SK-N-SH (cell line): ENCODE measurements around the gene SLC27A4. TPM values are rescaled to one million over a fixed set of nuclear protein-coding genes. Genes with fewer than 3 reads are reported as not detected.

Experiments used
- CTCF ChIA-PET: fragments of 300-600, 350-600 bp; formaldehyde crosslinking; extraction: SDS; loops from one replicate; lab custom pipeline; 2021; lab: Yijun Ruan, JAX
- POLR2A ChIA-PET: fragments of 350-600 bp; sonication (Branson Sonifier 250); formaldehyde crosslinking; extraction: SDS; loops from one replicate; lab custom pipeline; 2020; ENCODE audit warnings: antibody characterized with exemption, inconsistent platforms; lab: Yijun Ruan, JAX
- DNase-seq: peaks from one replicate; pipeline ENCODE4 v3.0.0; 2012
- H2AFZ ChIP-seq: fragments of 200-600 bp; sonication (generic); 2 replicates; pipeline ENCODE4 v1.8.1; 2016; ENCODE audit warnings: antibody characterized with exemption, mild to moderate bottlenecking, low read depth
- H3F3A ChIP-seq: fragments of 200-600 bp; sonication (generic); replicated peaks from 2 replicates; pipeline ENCODE3; 2016; ENCODE audit warnings: antibody characterized with exemption, mild to moderate bottlenecking; ENCODE audit not compliant: insufficient read depth
- H3K27ac ChIP-seq, 2 experiments: fragments of 200-500 bp in 1 of 2; fragments of 200-600 bp in 1 of 2; sonication (Bioruptor generic) in 1 of 2; sonication (generic), shearing (Covaris generic) in 1 of 2; 2 replicates each; pipeline versions ENCODE4 v1.5.1 to v1.6.1; 2014 to 2016; ENCODE audit warnings: low read depth in 2 of 2, inconsistent platforms in 1 of 2, low read length in 1 of 2, mild to moderate bottlenecking in 1 of 2, mixed read lengths in 1 of 2
- H3K27me3 ChIP-seq: fragments of 200-600 bp; sonication (generic), shearing (Covaris generic); 2 replicates; pipeline ENCODE4 v1.6.1; 2016; ENCODE audit warnings: mixed run types; ENCODE audit not compliant: insufficient read depth
- H3K36me3 ChIP-seq, 2 experiments: fragments of 200-500 bp in 1 of 2; fragments of 200-600 bp in 1 of 2; sonication (Bioruptor generic) in 1 of 2; sonication (generic) in 1 of 2; replicated peaks in 1 of 2; 2 replicates each; pipeline versions ENCODE3 to v1.5.1; 2014 to 2016; ENCODE audit warnings: low read length in 1 of 2, mild to moderate bottlenecking in 1 of 2; ENCODE audit not compliant: insufficient read depth in 2 of 2, control insufficient read depth in 1 of 2
- H3K4me1 ChIP-seq, 2 experiments: fragments of 200-500 bp in 1 of 2; fragments of 200-600 bp in 1 of 2; sonication (Bioruptor generic) in 1 of 2; sonication (generic), shearing (Covaris generic) in 1 of 2; 2 replicates each; pipeline versions ENCODE4 v1.5.1 to v1.6.1; 2014 to 2016; ENCODE audit warnings: low read depth in 1 of 2, low read length in 1 of 2, mixed run types in 1 of 2; ENCODE audit not compliant: insufficient read depth in 2 of 2, control insufficient read depth in 1 of 2
- H3K4me2 ChIP-seq: fragments of 200-600 bp; sonication (generic), shearing (Covaris generic); 2 replicates; pipeline ENCODE4 v1.6.1; 2017; ENCODE audit warnings: mixed run types
- H3K4me3 ChIP-seq, 2 experiments: fragments of 200-500 bp in 1 of 2; fragments of 200-600 bp in 1 of 2; sonication (Bioruptor generic) in 1 of 2; sonication (generic), shearing (Covaris generic) in 1 of 2; 2 replicates each; pipeline versions ENCODE4 v1.5.1 to v1.8.1; 2014 to 2016; ENCODE audit warnings: low read depth in 2 of 2, inconsistent platforms in 1 of 2, low read length in 1 of 2, mild to moderate bottlenecking in 1 of 2, mixed read lengths in 1 of 2, moderate library complexity in 1 of 2
- H3K79me2 ChIP-seq: fragments of 200-600 bp; sonication (generic); 2 replicates; pipeline ENCODE4 v1.8.1; 2017; ENCODE audit warnings: mild to moderate bottlenecking; ENCODE audit not compliant: insufficient read depth
- H3K9ac ChIP-seq: fragments of 200-600 bp; sonication (generic); 2 replicates; pipeline ENCODE4 v1.6.1; 2017; ENCODE audit warnings: mixed run types
- H3K9me2 ChIP-seq: fragments of 200-600 bp; sonication (generic); 2 replicates; pipeline ENCODE4 v1.6.1; 2017; ENCODE audit warnings: mixed run types
- H3K9me3 ChIP-seq: fragments of 200-600 bp; sonication (generic); 2 replicates; pipeline ENCODE4 v1.6.1; 2017; ENCODE audit warnings: mixed run types, mild to moderate bottlenecking, moderate library complexity
- H4K20me1 ChIP-seq: fragments of 200-600 bp; sonication (generic); 2 replicates; pipeline ENCODE4 v1.6.1; 2017; ENCODE audit warnings: mild to moderate bottlenecking, mixed run types; ENCODE audit not compliant: insufficient read depth
- CHD2 ChIP-seq: fragments of 150-350 bp; IDR thresholded peaks from 2 replicates; pipeline ENCODE4 v1.6.1; 2018; ENCODE audit warnings: low read length; ENCODE audit not compliant: partially characterized antibody
- EP300 ChIP-seq, 2 experiments: IDR thresholded peaks; 2 replicates each; pipeline versions ENCODE4 v1.4.0 to v1.6.1; 2012; ENCODE audit warnings: borderline replicate concordance in 1 of 2, low read depth in 1 of 2, low read length in 1 of 2
- EZH2phosphoT487 ChIP-seq: fragments of 200-600 bp; sonication (generic); IDR thresholded peaks from 2 replicates; pipeline ENCODE4 v1.6.1; 2017; ENCODE audit warnings: low read depth, mixed run types, mild to moderate bottlenecking, antibody characterized with exemption, moderate library complexity, borderline replicate concordance
- FOSL2 ChIP-seq: IDR thresholded peaks from 2 replicates; pipeline ENCODE4 v1.4.0; 2012; ENCODE audit warnings: low read depth, mild to moderate bottlenecking, moderate library complexity, borderline replicate concordance
- FOXJ3 ChIP-seq: sonication (generic); formaldehyde crosslinking; IDR thresholded peaks from 2 replicates; pipeline ENCODE4 v1.5.1; 2020; ENCODE audit warnings: mild to moderate bottlenecking, missing genetic modification reagents
- FOXM1 ChIP-seq: IDR thresholded peaks from 2 replicates; pipeline ENCODE4 v1.4.0; 2012; ENCODE audit warnings: low read depth, mild to moderate bottlenecking
- GABPA ChIP-seq: IDR thresholded peaks from 2 replicates; pipeline ENCODE4 v1.4.0; 2012; ENCODE audit warnings: low read depth, mild to moderate bottlenecking
- MEF2A ChIP-seq: IDR thresholded peaks from 2 replicates; pipeline ENCODE4 v1.4.0; 2012; ENCODE audit warnings: low read depth, borderline replicate concordance
- MXI1 ChIP-seq: IDR thresholded peaks from 2 replicates; pipeline ENCODE4 v1.6.1; 2012; ENCODE audit warnings: mild to moderate bottlenecking, low read depth, low read length, improper control_type of control experiment
- RAD21 ChIP-seq: IDR thresholded peaks from 2 replicates; pipeline ENCODE4 v1.6.1; 2012; ENCODE audit warnings: mild to moderate bottlenecking, low read length
- RCOR1 ChIP-seq: fragments of 150-350 bp; IDR thresholded peaks from 2 replicates; pipeline ENCODE4 v1.6.1; 2017; ENCODE audit warnings: antibody characterized with exemption, low read length
- TAF1 ChIP-seq: IDR thresholded peaks from 2 replicates; pipeline ENCODE4 v1.6.1; 2012; ENCODE audit warnings: low read depth, mild to moderate bottlenecking, low read length, moderate library complexity, borderline replicate concordance
- WGBS: methylation state at CpG from one replicate; pipeline ENCODE4 v1.1.6; 2017; ENCODE audit warnings: low lambda C conversion rate; 5-methylcytosine and 5-hydroxymethylcytosine counted together
- polyA plus RNA-seq, 3 experiments: library from polyadenylated mRNA; depleted of rRNA; stranded (reverse); fragments of >200 nt; gene quantifications; 2 replicates each; pipeline ENCODE4 v1.2.3, GENCODE V29; 2012
- TF ChIP-seq, protein P1 (sequence below): fragments of 150-350 bp; IDR thresholded peaks from 2 replicates; pipeline ENCODE4 v1.6.1; 2017; ENCODE audit warnings: antibody characterized with exemption, low read length, low read depth, borderline replicate concordance
- TF ChIP-seq, protein P2 (sequence below): IDR thresholded peaks from 2 replicates; pipeline ENCODE4 v1.4.0; 2012; ENCODE audit warnings: low read depth
- TF ChIP-seq, protein P3 (sequence below): IDR thresholded peaks from 2 replicates; pipeline ENCODE4 v1.4.0; 2012; ENCODE audit warnings: low read depth, borderline replicate concordance
- TF ChIP-seq, protein P4 (sequence below): fragments of 150-350 bp; IDR thresholded peaks from 2 replicates; pipeline ENCODE4 v1.6.1; 2016; ENCODE audit warnings: mild to moderate bottlenecking, low read depth, low read length
- TF ChIP-seq, protein P5 (sequence below): fragments of 200-600 bp; sonication (generic); IDR thresholded peaks from 2 replicates; pipeline ENCODE4 v1.6.1; 2017; ENCODE audit warnings: antibody characterized with exemption, mild to moderate bottlenecking, moderate library complexity

SLC27A4 gene
- polyA plus RNA-seq, 1 of the 3 experiments (the other 2 are of a cell fraction), result 24.1 TPM

DNA sequence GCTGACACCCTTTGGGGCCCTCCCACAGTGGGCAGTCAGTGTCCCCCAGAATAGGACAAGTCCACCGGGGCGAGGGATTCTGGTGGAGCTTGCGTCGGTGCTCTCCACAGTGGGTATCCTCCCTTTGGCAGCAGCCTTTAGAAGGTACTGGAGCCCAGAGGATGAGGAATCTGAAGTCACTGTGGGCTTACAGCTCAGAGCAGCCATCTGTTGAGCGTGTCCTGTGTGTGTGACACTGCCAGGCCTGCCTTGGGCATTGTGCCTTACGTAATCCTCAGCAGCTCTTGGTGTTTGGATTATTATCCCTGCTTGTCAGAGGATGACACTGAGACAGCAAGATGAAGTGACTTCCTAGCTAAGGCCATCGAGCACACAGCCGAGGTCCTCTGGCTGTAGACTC is 43.5 kb downstream of the SLC27A4 start:
- H3K9me2 ChIP-seq, result no peaks in the 10 kb centered on the region
- no peak overlapping the region for H3K4me3 ChIP-seq
- no peaks in the 10 kb centered on the region for H3K9me3 ChIP-seq
- no peak overlapping the region for H3K4me2 ChIP-seq
- ChIA-PET POLR2A (interaction anchor here (0.5 to 1.2 kb wide), 4 partner anchors 12 to 95 kb away, joined by 3 to 5 read pairs (median 3); partner anchors contain the start of genes CERCAM and URM1), CTCF (interaction anchor here (1.0 to 4.6 kb wide), 5 partner anchors 23 to 55 kb away, joined by 3 to 22 read pairs (median 4); partner anchors contain the start of gene CERCAM)
- peaks cover 0 to 12% of the 10 kb centered on the region in 2 experiments; a peak in 1 of 4 replicates for H3K4me1 ChIP-seq
- H3K27ac ChIP-seq, result no peak overlapping the region
- no peaks in the 10 kb centered on the region for H3F3A ChIP-seq
- DNase-seq, result no peak
- peaks cover 13% of the 10 kb centered on the region; the same call in 1 of the 2 replicates for H3K79me2 ChIP-seq
- H3K36me3 ChIP-seq, result peaks cover 11 to 51% of the 10 kb centered on the region in 2 experiments
- H2AFZ ChIP-seq, result no peak overlapping the region
- no peaks in the 10 kb centered on the region for H4K20me1 ChIP-seq
- WGBS, result 94% methylated on average over 4 of the region's 8 CpGs
- no peak for TF ChIP-seq EZH2phosphoT487
- TF ChIP-seq, protein P1, sequence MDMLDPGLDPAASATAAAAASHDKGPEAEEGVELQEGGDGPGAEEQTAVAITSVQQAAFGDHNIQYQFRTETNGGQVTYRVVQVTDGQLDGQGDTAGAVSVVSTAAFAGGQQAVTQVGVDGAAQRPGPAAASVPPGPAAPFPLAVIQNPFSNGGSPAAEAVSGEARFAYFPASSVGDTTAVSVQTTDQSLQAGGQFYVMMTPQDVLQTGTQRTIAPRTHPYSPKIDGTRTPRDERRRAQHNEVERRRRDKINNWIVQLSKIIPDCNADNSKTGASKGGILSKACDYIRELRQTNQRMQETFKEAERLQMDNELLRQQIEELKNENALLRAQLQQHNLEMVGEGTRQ, result no peak
- TF ChIP-seq RCOR1, result no peak
- no peak for TF ChIP-seq MXI1
- TF ChIP-seq FOXJ3, result no peak
- TF ChIP-seq EP300 (IDR thresholded peaks at IDR 0.05; ENCODE audit: borderline replicate concordance in 1 of 2, low read depth in 1 of 2, low read length in 1 of 2), result no peak
- TF ChIP-seq, protein P2, sequence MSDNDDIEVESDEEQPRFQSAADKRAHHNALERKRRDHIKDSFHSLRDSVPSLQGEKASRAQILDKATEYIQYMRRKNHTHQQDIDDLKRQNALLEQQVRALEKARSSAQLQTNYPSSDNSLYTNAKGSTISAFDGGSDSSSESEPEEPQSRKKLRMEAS, result no peak
- no peak for TF ChIP-seq TAF1
- TF ChIP-seq, protein P3, sequence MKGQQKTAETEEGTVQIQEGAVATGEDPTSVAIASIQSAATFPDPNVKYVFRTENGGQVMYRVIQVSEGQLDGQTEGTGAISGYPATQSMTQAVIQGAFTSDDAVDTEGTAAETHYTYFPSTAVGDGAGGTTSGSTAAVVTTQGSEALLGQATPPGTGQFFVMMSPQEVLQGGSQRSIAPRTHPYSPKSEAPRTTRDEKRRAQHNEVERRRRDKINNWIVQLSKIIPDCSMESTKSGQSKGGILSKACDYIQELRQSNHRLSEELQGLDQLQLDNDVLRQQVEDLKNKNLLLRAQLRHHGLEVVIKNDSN, result no peak
- no peak for TF ChIP-seq RAD21
- TF ChIP-seq FOXM1, result no peak
- TF ChIP-seq FOSL2, result no peak
- TF ChIP-seq GABPA, result no peak
- TF ChIP-seq, protein P4, sequence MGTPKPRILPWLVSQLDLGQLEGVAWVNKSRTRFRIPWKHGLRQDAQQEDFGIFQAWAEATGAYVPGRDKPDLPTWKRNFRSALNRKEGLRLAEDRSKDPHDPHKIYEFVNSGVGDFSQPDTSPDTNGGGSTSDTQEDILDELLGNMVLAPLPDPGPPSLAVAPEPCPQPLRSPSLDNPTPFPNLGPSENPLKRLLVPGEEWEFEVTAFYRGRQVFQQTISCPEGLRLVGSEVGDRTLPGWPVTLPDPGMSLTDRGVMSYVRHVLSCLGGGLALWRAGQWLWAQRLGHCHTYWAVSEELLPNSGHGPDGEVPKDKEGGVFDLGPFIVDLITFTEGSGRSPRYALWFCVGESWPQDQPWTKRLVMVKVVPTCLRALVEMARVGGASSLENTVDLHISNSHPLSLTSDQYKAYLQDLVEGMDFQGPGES, result no peak
- no peak for TF ChIP-seq CHD2
- TF ChIP-seq, protein P5, sequence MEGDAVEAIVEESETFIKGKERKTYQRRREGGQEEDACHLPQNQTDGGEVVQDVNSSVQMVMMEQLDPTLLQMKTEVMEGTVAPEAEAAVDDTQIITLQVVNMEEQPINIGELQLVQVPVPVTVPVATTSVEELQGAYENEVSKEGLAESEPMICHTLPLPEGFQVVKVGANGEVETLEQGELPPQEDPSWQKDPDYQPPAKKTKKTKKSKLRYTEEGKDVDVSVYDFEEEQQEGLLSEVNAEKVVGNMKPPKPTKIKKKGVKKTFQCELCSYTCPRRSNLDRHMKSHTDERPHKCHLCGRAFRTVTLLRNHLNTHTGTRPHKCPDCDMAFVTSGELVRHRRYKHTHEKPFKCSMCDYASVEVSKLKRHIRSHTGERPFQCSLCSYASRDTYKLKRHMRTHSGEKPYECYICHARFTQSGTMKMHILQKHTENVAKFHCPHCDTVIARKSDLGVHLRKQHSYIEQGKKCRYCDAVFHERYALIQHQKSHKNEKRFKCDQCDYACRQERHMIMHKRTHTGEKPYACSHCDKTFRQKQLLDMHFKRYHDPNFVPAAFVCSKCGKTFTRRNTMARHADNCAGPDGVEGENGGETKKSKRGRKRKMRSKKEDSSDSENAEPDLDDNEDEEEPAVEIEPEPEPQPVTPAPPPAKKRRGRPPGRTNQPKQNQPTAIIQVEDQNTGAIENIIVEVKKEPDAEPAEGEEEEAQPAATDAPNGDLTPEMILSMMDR, result no peak
- no peak for TF ChIP-seq MEF2A
- TF ChIP-seq, all 33 proteins: peak for 0
- no peak overlapping the region for H3K9ac ChIP-seq
- H3K27me3 ChIP-seq, result no peaks in the 10 kb centered on the region
